Measurements from ENCODE around the gene CCDC127. TPM values are rescaled to one million over a fixed set of nuclear protein-coding genes. Genes with fewer than 3 reads are reported as not detected.

The CCDC127 gene
- total and polyA plus RNA-seq, 2 of the 4 experiments (the other 2 are of a cell fraction) = 3.2 to 3.9 TPM

DNA sequence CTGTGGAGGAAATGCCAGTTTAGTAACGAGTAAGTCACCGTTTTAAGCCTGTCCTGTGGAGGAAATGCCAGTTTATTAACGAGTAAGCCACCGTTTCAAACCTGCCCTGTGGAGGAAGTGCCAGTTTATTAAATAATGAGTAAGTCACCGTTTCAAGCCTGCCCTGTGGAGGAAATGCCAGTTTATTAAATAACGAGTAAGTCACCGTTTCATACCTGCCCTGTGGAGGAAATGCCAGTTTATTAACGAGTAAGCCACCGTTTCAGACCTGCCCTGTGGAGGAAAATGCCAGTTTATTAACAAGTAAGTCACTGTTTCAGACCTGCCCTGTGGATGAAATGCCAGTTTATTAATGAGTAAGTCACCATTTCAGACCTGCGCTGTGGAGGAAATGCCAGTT, 34.6 kb upstream of the CCDC127 start:
- CTCF ChIA-PET = no interaction called here
- Histone ChIP-seq H4K8ac (ENCODE audit: low read depth in 2 of 2, low read length in 2 of 2) (no peak overlapping the region), H3K18ac (ENCODE audit: low read depth, low read length) (no peak overlapping the region), H3K14ac (replicated peaks; ENCODE audit: low read depth, low read length) (no peak overlapping the region), H3K9me1 (ENCODE audit: insufficient read depth, low read length) (no peaks in the 10 kb centered on the region), H2AK9ac (replicated peaks; ENCODE audit: low read depth, low read length, poor library complexity) (no peak overlapping the region), H3K36me3 (ENCODE audit: control insufficient read depth, insufficient read depth, low read length) (peaks cover 36% of the 10 kb centered on the region), H3K9ac (ENCODE audit: low read depth, low read length) (no peak overlapping the region), H2BK5ac (ENCODE audit: low read depth, low read length, poor library complexity, severe bottlenecking) (no peak overlapping the region), H4K91ac (ENCODE audit: insufficient read depth, low read depth, low read length) (no peak overlapping the region), H3K9me3 (ENCODE audit: control insufficient read depth, insufficient read depth, low read length) (no peaks in the 10 kb centered on the region), H3K56ac (ENCODE audit: extremely low read depth, insufficient read depth, low read length) (no peak overlapping the region), H3K4me1 (ENCODE audit: control insufficient read depth, insufficient read depth, low read length) (no peaks in the 10 kb centered on the region), H3K4ac (ENCODE audit: low read depth, low read length) (no peak overlapping the region), H4K5ac (ENCODE audit: low read depth, low read length) (no peak overlapping the region), H2BK20ac (ENCODE audit: low read depth, low read length) (no peak overlapping the region), H3K27me3 (ENCODE audit: control insufficient read depth, insufficient read depth, low read length) (no peaks in the 10 kb centered on the region), H2AFZ (replicated peaks; ENCODE audit: low read length, poor library complexity) (no peak overlapping the region), H4K20me1 (ENCODE audit: insufficient read depth, low read length) (no peaks in the 10 kb centered on the region), H3K23ac (ENCODE audit: low read depth, low read length) (no peak overlapping the region), H3K79me1 (ENCODE audit: low read depth in 1 of 2, low read length in 2 of 2) (0 out of 4 replicates have a peak, but pooled peaks cover 0 to 2% of the 10 kb centered on the region in 2 experiments), H3K27ac (ENCODE audit: insufficient read depth, low read length) (no peak overlapping the region), H3K4me3 (ENCODE audit: insufficient read depth, low read depth, low read length) (no peak overlapping the region), H3K4me2 (ENCODE audit: low read depth, low read length) (no peak overlapping the region), H2AK5ac (ENCODE audit: low read depth, low read length) (no peak overlapping the region), H2BK120ac (ENCODE audit: low read depth, low read length) (no peak overlapping the region), H2BK15ac (ENCODE audit: low read depth, low read length) (no peak overlapping the region)
- in situ Hi-C loops (cut with MboI; ENCODE audit: low sequenced_read_pairs) (no loop called here), intact Hi-C loops (cut with micrococcal nuclease) (no loop called here), dilution Hi-C loops (cut with HindIII; ENCODE audit: low sequenced_read_pairs, unreplicated experiment) (no loop called here)
- no peak for DNase-seq
- TF ChIP-seq RCOR1 (IDR thresholded peaks at IDR 0.05; ENCODE audit: insufficient replicate concordance, low read length) (no peak), CHD1 (IDR thresholded peaks at IDR 0.05; ENCODE audit: low read depth, low read length) (no peak), SMC3 (IDR thresholded peaks at IDR 0.05; ENCODE audit: low read depth, low read length) (no peak), MAFK (IDR thresholded peaks at IDR 0.05; ENCODE audit: low read depth, low read length) (no peak), NFE2L2 (IDR thresholded peaks at IDR 0.05; ENCODE audit: low read depth, low read length) (no peak), RAD21 (IDR thresholded peaks at IDR 0.05; ENCODE audit: low read length) (no peak), CEBPB (IDR thresholded peaks at IDR 0.05; ENCODE audit: low read depth, low read length) (no peak), BHLHE40 (IDR thresholded peaks at IDR 0.05; ENCODE audit: low read depth, low read length) (no peak), CTCF (conservative IDR thresholded peaks at IDR 0.05; ENCODE audit: low read depth, low read length) (no peak), RFX5 (IDR thresholded peaks at IDR 0.05; ENCODE audit: low read depth, low read length) (no peak), POLR2A (IDR thresholded peaks at IDR 0.05; ENCODE audit: low read depth, low read length) (no peak), MXI1 (IDR thresholded peaks at IDR 0.05; ENCODE audit: borderline replicate concordance, low read depth, low read length) (no peak), FOS (IDR thresholded peaks at IDR 0.05; ENCODE audit: low read depth, low read length) (no peak), MAZ (IDR thresholded peaks at IDR 0.05; ENCODE audit: borderline replicate concordance, low read depth, low read length) (no peak)
- TF ChIP-seq, protein P1, sequence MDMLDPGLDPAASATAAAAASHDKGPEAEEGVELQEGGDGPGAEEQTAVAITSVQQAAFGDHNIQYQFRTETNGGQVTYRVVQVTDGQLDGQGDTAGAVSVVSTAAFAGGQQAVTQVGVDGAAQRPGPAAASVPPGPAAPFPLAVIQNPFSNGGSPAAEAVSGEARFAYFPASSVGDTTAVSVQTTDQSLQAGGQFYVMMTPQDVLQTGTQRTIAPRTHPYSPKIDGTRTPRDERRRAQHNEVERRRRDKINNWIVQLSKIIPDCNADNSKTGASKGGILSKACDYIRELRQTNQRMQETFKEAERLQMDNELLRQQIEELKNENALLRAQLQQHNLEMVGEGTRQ (IDR thresholded peaks at IDR 0.05; ENCODE audit: low read depth, low read length) = no peak
- TF ChIP-seq, protein P2, sequence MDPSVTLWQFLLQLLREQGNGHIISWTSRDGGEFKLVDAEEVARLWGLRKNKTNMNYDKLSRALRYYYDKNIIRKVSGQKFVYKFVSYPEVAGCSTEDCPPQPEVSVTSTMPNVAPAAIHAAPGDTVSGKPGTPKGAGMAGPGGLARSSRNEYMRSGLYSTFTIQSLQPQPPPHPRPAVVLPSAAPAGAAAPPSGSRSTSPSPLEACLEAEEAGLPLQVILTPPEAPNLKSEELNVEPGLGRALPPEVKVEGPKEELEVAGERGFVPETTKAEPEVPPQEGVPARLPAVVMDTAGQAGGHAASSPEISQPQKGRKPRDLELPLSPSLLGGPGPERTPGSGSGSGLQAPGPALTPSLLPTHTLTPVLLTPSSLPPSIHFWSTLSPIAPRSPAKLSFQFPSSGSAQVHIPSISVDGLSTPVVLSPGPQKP (IDR thresholded peaks at IDR 0.05; ENCODE audit: borderline replicate concordance, low read depth, low read length) = no peak
- 100% methylated on average over 2 of the region's 10 CpGs; no CpG with 5 or more reads in 1 of the 2 experiments for WGBS, 2 experiments (ENCODE audit: extremely low coverage in 2 of 2, insufficient read length in 1 of 2)
- POLR2A ChIA-PET (ENCODE audit: unreplicated experiment) = no interaction called here
- ATAC-seq (ENCODE audit: low read depth) = no peak
- no TSS peak for BruUV-seq (replicated peaks)
